Stimulated activated CD4-positive, alpha-beta T cell treated with anti-CD3 and anti-CD28 coated beads, Interleukin-15, amount 100 ng/mL, for 48 hours (primary cell): ENCODE results near the gene URM1.

ENCODE experiments used
- DNase-seq, 2 donors: peaks; one replicate each; pipeline ENCODE4 v3.0.0-alpha.2; 2020; ENCODE audit warnings: low read depth in 2 of 2

The URM1 gene

DNA sequence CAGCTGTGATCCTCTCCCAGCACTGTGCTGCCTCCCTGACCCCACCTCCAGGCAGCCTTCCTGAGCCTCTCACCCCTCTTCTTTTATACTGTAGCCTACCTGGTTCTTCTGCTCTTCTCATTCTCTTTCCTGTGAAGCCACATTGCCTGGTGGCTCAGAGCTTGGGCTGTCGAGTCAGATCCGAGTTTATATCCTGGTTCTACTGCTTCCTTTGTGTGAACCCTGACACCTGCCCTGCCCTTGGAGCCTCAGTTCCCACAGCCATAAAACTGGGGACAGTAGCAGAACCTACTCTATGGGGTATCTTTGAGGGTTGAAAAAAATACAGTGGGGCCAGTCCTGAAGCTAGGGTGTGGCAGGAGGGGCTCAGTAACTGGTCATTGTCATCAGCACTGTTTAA, 22.0 kb upstream of the URM1 start:
- DNase-seq = no peak

DNA sequence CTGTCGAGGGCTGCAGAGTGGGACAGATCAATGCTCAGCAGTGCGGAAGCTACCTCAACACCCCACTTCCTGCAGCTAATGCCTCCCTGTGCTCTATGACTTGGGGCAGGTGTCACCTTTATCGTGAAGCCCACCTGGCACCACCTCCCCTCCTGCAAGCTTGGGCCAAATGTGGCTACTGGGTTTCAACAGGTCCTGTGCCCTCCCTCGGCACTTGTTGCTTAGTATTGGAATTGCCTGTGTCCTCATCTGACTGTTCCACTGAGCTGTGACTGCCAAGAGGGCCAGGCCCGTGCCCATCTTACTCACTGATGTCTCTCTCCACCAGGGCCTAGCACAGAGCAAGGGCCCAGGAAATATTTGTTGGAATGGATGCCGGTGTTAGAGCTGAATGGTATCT, 21.4 kb upstream of the URM1 start:
- DNase-seq = no peak

DNA sequence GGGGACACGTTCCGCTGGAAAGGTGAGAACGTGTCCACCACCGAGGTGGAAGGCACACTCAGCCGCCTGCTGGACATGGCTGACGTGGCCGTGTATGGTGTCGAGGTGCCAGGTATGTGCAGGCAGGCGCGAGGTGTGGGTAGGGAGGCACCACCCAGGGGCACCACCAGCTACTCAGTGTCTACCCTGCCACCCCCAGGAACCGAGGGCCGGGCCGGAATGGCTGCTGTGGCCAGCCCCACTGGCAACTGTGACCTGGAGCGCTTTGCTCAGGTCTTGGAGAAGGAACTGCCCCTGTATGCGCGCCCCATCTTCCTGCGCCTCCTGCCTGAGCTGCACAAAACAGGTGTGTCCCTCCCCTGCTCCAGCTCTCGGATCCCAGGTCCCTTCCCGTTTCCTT, 15.7 kb upstream of the URM1 start:
- no peak for DNase-seq

- DNase-seq = no peak
These were observed 13.1 kb upstream of the URM1 start for GRCh38 chr9:128358090-128358489.

- DNase-seq = no peak
These were observed 12.3 kb upstream of the URM1 start for GRCh38 chr9:128358861-128359260.

DNA sequence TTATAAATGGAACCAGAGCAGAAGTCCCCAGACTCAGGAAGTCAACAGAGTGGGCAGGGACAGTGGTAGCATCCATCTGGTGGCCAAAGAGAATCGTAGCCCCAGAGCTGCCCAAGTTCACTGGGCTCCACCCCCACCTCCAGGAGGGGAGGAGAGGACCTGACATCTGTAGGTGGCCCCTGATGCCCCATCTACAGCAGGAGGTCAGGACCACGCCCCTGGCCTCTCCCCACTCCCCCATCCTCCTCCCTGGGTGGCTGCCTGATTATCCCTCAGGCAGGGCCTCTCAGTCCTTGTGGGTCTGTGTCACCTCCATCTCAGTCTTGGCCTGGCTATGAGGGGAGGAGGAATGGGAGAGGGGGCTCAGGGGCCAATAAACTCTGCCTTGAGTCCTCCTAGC, 10.3 kb upstream of the URM1 start:
- DNase-seq = no peak

- no peak for DNase-seq
These were observed 9.7 kb upstream of the URM1 start for GRCh38 chr9:128361296-128361985.

- DNase-seq = peak; percentile 52 to 60
These were observed 9.1 kb upstream of the URM1 start for GRCh38 chr9:128361986-128362646.

DNA sequence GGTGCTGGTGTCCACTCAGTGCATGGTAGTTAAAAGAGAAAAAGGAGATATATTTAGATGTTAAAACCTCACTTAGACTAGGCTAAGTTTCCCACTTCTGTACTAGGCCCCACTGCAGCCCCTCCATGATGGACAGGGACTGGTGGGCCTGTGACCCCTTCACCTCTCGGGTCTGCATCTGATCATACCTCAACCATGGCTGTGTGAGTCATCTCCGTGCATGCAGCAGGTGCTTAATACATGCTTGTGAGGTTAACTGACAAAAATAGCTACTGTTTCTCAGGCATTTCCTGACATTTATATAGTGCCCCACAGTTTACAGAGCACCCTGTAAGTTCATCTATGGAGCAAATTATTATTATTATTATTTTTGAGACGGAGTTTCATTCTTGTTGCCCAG, 8.4 kb upstream of the URM1 start:
- no peak for DNase-seq

- DNase-seq = no peak
These were observed 5.6 kb upstream of the URM1 start for GRCh38 chr9:128365525-128365924.

DNA sequence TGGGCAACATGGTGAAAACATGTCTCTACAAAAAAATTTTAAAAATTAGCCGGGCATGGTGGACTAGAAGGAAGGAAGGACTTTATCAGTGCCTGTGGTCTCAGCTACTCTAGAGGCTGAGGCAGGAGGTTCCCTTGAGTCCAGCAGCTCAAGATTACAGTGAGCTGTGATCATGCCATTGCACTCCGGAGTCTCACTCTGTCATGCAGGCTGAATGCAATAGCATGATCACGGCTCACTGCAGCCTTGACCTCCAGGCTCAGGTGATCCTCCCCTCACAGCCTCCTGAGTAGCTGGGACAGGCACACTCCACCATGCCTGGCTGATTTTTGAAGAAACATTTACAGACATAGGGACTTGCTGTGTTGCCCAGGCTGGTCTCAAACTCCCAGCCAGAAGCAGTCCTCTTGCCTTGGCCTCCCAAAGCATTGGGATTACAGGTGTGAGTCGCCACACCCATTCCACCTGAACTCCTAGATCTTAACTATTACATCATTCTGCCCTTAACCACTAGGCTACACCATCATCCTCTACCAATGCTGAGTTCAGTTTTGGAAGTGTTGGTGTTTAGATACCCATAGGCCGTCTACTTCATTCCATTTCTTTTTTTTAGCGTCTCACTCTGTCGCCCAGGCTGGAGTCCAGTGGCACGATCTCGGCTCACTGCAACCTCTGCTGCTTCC, 2.0 kb upstream of the URM1 start:
- DNase-seq = no peak

- DNase-seq = no peak
These were observed 815 bp upstream of the URM1 start for GRCh38 chr9:128370367-128370751.

- DNase-seq = no peak
These were observed 500 bp downstream of the URM1 start for GRCh38 chr9:128371630-128372117.

DNA sequence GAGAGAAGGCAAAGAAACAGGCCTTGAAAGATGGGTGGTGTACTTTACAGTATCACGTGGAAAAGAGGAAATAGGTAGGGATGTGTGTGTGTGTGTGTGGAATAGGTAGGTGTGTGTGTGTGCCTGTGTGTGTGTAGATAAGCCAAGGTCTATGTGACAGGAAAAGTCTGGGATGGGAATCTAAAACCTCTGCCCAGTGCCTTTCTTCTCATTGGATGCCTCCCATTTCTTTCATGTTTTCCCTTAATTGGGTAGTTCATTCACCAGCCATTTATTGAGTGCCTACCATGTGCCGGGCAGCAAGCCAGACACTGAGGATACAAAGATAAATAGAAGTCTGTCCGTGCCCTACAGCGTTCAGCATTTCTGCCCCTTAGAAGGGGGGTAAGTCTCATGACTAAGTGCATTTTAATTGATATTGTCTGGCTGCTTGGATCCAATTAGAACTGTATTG, 1.0 kb downstream of the URM1 start:
- DNase-seq = no peak

DNA sequence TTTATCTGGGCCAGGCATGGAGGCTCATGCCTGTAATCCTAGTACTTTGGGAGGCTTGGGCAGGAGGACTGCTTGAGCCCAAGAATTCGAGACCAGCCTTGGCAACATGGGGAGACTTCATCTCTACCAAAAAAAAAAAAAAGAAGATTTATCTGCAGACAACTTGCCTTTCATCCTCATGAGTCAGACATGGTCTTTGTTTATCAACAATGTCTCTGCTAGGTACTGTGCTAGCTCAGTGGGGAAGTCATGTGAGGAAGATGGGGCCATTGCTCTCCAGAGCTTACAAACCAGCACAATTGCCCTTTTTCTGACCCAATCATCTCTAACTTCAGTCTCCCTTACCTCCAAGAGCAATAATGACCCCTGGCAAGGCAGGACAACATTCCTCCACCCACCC, 1.6 kb downstream of the URM1 start:
- no peak for DNase-seq

DNA sequence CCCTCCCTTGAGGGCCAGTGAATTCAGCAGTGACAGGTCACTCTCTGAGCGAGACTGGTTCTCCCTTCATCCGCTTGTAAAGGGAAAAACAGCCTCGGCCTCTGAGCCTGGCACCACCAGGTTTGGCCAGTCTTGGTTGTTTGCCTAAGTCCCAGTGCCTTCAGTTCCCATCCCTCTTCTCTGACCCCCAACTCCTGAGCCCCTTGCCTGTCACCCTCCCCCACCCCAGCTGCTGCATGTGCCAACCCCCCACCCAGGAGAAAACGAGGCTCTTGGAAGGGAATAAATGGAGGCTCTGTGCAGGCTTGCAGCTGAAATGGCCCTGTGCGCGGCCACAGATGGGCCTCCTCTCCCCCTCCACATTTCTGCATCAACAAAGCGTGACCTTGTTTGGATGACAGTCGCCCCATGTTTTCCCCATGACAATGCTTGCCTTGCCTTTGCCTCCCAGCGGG, 3.1 kb downstream of the URM1 start:
- DNase-seq = no peak

- DNase-seq = no peak
These were observed 4.7 kb downstream of the URM1 start for GRCh38 chr9:128375865-128376264.

GRCh38 chr9:128382261-128382660, 11.1 kb downstream of the URM1 start:
- no peak for DNase-seq

DNA sequence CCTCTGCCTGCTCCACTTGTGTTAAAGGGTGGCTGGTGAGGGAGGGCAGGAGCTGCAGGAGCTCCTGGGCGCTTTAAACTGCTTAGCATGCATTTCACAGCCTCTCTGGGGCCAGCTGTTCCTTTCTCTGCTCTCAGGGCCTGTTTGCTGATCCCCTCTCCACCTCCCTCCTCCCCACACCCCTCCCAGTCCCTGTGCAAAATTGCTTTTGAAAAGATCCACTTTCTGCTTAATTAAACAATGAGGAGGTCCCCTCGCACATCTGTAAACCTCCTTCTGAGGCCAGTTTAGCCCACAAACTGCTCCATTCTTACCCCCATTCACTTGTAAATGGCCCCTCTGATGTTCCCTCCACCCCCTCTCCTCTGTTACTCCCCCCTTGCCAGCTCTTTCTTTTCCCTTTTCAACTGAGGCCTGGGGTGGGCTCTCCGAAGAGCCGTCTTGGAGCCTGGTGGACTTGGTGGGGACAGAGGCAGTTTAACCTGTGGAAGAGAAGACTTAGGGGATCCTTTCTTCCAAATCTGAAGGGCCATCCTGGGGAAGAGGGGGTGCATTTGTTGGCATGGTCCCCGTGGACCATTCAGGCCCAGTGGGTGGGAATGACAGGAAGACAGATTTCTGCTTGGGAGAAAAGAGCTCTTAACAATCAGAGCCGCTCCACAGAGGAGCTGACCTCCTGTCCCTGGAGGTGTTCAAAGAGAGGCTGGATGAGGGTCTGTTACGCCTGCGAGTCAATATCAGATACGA, 12.0 kb downstream of the URM1 start:
- no peak for DNase-seq

DNA sequence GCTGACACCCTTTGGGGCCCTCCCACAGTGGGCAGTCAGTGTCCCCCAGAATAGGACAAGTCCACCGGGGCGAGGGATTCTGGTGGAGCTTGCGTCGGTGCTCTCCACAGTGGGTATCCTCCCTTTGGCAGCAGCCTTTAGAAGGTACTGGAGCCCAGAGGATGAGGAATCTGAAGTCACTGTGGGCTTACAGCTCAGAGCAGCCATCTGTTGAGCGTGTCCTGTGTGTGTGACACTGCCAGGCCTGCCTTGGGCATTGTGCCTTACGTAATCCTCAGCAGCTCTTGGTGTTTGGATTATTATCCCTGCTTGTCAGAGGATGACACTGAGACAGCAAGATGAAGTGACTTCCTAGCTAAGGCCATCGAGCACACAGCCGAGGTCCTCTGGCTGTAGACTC, 12.6 kb downstream of the URM1 start:
- no peak for DNase-seq

- DNase-seq = no peak
These were observed 13.8 kb downstream of the URM1 start for GRCh38 chr9:128384801-128385495.
